ENCODE results near the gene DRC3.

GRCh38 chr17:18025945-18026776 lies 53.5 kb downstream of the DRC3 start:
- TF ChIP-seq CTCF (IDR thresholded peaks at IDR 0.05) = no peak
- no peak for TF ChIP-seq EP300 (IDR thresholded peaks at IDR 0.05)

All from esophagus muscularis mucosa (tissue), 3 donors.